Effector CD4-positive, alpha-beta T cell (primary cell): ENCODE results near the gene IL22.

Source experiments
- DNase-seq: peaks from one replicate; pipeline ENCODE4 v3.0.0-alpha.2; 2020

The IL22 gene

GRCh38 chr12:68264158-68264855 lies 10.9 kb upstream of the IL22 start:
- DNase-seq = no peak

- no peak for DNase-seq
Measured at GRCh38 chr12:68263366-68263765, 10.0 kb upstream of the IL22 start.

DNA sequence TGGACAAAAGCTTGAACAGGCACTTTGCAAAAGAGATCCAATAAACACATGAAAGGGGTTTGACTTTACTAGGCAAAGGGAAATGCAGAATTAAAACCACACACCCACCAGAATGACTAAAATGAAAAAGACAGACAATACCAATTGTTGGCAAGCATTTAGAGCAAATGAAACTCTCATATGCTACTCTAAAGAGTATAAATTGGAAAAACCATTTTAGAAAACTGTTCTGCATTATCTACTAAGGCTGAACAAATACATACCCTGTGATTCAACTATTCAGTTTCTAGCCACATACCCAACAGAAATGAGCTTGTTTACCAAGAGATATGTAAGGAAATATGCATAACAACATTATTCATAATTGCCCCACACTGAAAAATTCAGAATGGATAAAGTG lies 8.5 kb upstream of the IL22 start:
- no peak for DNase-seq

GRCh38 chr12:68260153-68260552 lies 6.7 kb upstream of the IL22 start:
- no peak for DNase-seq

GRCh38 chr12:68259318-68259940 lies 6.0 kb upstream of the IL22 start:
- no peak for DNase-seq

GRCh38 chr12:68252077-68252476 lies 1.3 kb downstream of the IL22 start:
- DNase-seq = no peak

- no peak for DNase-seq
Measured at GRCh38 chr12:68250454-68250853, 3.0 kb downstream of the IL22 start.

DNA sequence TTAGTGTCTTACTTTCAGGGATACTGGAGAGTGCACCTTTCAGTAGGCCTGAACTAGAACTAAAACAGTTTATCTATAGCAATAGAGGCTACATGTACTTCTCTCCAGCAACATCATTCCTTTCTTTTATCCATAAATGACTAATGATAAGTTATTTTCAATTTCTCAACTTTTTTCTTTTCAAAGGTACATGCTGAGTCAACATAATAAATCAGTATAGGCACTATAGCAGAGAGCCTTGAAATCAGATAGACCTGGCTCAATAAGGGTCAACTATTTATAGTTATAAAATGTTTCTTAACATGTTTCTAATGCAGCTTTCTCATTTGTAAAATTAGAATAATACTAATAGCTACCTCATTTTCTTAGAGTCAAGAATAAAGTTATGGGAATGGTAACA lies 5.6 kb downstream of the IL22 start:
- no peak for DNase-seq

- DNase-seq = no peak
Measured at GRCh38 chr12:68246350-68246749, 7.1 kb downstream of the IL22 start.

DNA sequence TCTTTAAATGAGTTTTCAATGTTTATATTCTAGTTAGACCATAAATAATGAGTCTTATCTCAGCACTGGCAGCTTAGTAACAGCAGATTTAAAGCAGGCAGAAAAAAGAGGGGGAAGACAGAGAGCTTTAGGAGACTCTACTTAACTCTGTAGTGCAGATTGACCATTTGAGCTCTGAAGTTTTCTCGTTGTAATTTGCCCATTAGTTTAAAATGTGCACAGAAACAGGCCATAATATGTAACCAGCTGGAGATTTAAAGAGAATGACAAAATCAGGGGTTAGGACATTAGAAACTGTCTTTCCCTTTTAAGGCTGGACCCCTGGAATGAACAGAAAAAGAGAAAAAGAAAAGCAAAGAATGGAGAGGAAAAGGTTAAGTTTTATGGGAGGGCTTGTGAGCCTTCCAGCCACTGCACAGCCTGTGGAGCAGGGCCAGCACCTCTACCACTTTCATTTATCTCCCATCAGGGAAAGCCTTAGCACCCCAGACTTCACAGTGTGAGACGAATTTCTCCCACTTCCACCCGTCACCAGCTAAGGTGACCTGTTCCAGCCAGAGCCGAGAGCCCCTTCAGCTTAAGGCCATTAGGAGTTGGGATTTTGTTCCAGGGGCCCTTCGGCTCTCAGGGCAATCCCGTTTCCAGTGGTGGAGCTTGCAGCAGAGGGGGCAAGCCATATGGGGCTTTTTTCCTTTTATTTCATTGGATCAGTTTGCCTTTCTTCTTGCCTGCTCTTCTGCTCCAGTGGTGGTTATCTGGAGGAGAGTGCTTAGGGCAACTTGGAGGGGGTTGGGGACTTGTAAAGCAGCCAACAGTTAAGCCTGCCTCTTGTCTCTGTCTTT lies 8.0 kb downstream of the IL22 start:
- no peak for DNase-seq

DNA sequence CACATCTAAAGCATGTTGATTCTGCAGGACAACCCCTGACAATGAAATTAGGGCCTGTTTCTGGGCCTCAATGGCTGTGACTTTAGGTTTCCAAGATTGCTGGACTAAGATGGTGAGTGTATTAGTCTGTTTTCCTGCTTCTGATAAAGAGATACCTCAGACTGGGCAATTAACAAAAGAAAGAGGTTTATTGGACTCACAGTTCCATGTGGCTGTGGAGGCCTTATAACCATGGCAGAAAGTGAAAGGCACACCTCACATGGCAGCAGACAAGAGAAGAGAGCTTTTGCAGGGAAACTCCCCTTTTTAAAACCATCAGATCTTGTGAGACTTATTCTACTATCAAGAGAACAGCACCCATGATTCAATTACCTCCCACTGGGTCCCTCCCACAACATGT lies 10.6 kb downstream of the IL22 start:
- no peak for DNase-seq

GRCh38 chr12:68240975-68241374 lies 12.4 kb downstream of the IL22 start:
- DNase-seq = no peak

- no peak for DNase-seq
Measured at GRCh38 chr12:68240079-68240478, 13.3 kb downstream of the IL22 start.

DNA sequence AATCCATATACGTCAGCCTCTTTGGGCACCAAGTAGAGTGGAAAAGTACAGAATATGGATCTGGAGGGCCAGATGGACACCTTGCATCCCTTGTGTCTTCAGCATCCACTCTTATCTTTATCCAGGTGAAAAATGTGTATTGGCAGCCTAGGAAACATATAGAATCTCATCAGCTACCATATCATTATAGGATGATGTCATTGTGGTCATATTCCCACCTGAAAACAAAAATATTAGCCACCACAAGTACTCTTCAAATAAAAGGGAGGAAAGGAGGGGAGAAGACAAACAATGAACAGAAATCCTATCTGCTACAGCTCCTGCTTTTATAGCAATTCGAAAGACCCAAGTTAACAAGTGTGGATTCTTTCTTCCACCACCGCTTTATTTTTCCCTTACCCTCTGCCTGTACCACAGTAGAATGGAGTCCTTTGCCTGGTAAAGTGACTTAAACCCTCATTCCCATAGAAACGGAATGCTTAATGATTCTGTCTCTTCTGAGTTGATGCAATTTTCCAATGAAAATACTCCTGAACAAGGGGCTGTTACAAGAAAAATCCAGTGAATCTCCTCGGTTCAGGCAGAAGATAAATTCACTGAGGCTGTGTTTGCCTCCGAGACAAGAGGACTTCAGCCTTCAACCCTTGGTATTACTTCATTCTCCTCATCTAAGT lies 14.0 kb downstream of the IL22 start:
- no peak for DNase-seq

GRCh38 chr12:68237619-68238018 lies 15.8 kb downstream of the IL22 start:
- no peak for DNase-seq

DNA sequence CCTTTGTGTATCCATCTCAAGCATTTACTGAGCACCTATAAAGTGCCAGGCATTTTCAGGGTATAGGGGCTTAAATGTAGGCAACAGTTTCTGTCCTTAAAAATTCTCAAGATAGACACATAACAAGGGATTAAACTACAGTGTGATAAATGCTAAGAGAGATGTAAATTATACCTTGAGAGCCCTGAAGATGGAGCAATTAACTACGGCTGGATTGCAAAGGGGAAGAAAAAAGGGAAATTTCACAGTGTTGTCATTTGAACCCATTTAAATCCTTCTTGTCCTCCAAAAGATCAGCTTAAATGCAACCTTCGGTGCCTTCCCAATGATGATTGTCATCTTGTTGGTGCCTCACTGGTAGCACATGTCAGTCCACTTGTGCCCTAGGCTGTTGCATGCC lies 16.3 kb downstream of the IL22 start:
- DNase-seq = no peak

GRCh38 chr12:68236421-68237059 lies 16.9 kb downstream of the IL22 start:
- DNase-seq = no peak

DNA sequence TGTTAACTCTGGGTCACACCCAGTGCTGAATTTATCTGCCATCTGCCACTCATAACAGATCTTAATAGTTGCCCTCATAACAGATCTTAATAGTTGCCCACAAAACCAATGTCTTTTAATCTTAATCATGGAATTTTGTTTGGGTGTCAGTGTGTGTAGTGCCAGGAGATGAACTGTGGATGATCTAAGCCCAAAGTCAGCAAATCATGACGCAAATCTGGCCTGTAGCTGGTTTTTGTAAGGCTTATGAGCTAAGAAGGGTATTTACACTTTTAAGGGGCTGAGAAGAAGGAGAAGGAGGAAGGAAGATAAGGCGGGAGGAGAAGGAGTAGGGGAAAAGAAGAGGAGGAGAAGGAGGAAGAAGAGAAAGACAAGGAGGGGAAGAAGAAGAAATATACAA lies 17.8 kb downstream of the IL22 start:
- DNase-seq = no peak

DNA sequence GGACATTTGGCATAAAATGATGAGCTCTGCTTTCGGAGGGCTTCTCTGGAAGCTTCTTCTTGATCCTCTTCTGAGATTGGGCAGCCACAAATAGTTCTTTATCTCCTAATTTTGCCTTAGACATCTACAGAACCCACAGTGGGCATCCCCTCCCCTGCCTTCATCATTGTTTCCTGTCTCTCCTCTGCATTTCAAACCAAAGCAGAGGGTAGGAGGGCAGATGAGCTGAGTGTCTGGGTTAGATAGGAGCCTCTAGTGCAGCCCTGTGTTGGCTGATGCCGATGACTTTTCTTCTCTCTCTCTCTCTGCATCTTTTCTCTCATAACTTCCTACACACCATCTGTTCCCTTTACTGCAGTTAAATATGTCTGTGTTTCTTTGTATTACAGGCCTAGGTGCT lies 19.3 kb downstream of the IL22 start:
- DNase-seq = no peak

GRCh38 chr12:68233498-68233897 lies 19.9 kb downstream of the IL22 start:
- no peak for DNase-seq

DNA sequence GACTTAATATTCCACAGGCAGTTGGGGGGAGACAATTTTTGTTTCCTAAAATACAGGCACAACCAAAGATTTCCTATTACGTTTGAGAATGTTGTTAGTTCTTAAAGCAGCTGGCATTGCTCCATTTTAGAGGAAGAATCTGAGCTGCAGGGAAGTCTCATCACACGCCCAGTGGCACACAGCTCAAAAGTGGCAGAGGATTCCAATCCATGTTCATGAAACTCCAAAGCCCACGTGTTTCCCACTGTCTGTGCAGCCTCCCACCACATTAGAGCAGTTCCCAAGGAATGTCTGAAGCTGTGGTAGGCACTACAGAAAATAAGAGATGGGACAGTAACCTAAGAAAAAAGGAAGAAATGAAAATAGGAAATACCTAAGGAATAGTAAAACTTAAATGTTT lies 21.7 kb downstream of the IL22 start:
- DNase-seq = no peak

- no peak for DNase-seq
Measured at GRCh38 chr12:68231229-68231628, 22.2 kb downstream of the IL22 start.

DNA sequence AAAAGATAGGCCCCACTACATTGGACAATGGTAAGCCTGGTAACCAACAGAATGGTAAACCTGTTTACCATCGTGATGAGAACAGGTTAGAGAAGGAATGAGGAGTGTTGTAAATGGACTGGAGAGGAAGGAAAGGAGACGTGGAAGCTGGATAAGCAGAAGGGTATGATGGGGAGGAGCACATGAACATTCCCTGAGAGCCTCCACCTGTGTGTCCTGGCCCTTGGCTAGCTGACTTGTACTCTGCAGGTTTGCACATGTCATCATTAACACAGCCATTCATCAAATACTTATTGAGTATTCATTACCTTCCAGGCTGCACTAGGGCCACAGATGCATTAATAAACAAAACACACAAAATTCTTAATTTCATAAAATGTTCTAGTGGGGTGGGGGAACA lies 23.4 kb downstream of the IL22 start:
- DNase-seq = no peak
